IMR-90 (cell line): Measurements from ENCODE around the gene KHDRBS1.
"Not testable (repeated sequence)": the region's sequence is repeated elsewhere in the genome, so short reads cannot be mapped to it uniquely, and the experiment has no call there.

Source experiments
- BHLHE40 ChIP-seq: fragments of 150-350 bp; IDR thresholded peaks from 2 replicates; pipeline ENCODE4 v1.6.1; 2016; ENCODE audit warnings: mild to moderate bottlenecking, low read depth, low read length
- CEBPB ChIP-seq: IDR thresholded peaks from 2 replicates; pipeline ENCODE4 v1.6.1; 2012; ENCODE audit warnings: low read depth, low read length, improper control_type of control experiment
- CTCF ChIP-seq: conservative IDR thresholded peaks from 2 replicates; pipeline ENCODE4 v1.5.1; 2012; ENCODE audit warnings: mild to moderate bottlenecking, low read depth, low read length, improper control_type of control experiment
- MAFK ChIP-seq: IDR thresholded peaks from 2 replicates; pipeline ENCODE4 v1.6.1; 2012; ENCODE audit warnings: low read depth, low read length, improper control_type of control experiment
- MAZ ChIP-seq: IDR thresholded peaks from 2 replicates; pipeline ENCODE4 v1.6.1; 2012; ENCODE audit warnings: low read depth, mild to moderate bottlenecking, low read length, improper control_type of control experiment, moderate library complexity, borderline replicate concordance
- MXI1 ChIP-seq: IDR thresholded peaks from 2 replicates; pipeline ENCODE4 v1.6.1; 2012; ENCODE audit warnings: low read depth, mild to moderate bottlenecking, low read length, moderate library complexity, borderline replicate concordance
- NFE2L2 ChIP-seq: fragments of 150-350 bp; IDR thresholded peaks from 2 replicates; pipeline ENCODE4 v1.6.1; 2016; ENCODE audit warnings: low read depth, mild to moderate bottlenecking, low read length
- POLR2A ChIP-seq: IDR thresholded peaks from 2 replicates; pipeline ENCODE4 v1.6.1; 2012; ENCODE audit warnings: mild to moderate bottlenecking, low read depth, low read length
- RAD21 ChIP-seq: IDR thresholded peaks from 2 replicates; pipeline ENCODE4 v1.6.1; 2012; ENCODE audit warnings: low read length, improper control_type of control experiment
- RCOR1 ChIP-seq: IDR thresholded peaks from 2 replicates; pipeline ENCODE4 v1.6.1; 2012; ENCODE audit warnings: mild to moderate bottlenecking, low read length, improper control_type of control experiment; ENCODE audit not compliant: insufficient replicate concordance
- RFX5 ChIP-seq: IDR thresholded peaks from 2 replicates; pipeline ENCODE4 v1.8.0; 2012; ENCODE audit warnings: low read depth, mild to moderate bottlenecking, low read length, moderate library complexity
- SMC3 ChIP-seq: fragments of 150-350 bp; IDR thresholded peaks from 2 replicates; pipeline ENCODE4 v1.6.1; 2016; ENCODE audit warnings: low read depth, mild to moderate bottlenecking, antibody characterized with exemption, low read length, moderate library complexity
- USF2 ChIP-seq: fragments of 150-350 bp; IDR thresholded peaks from 2 replicates; pipeline ENCODE4 v1.6.1; 2017; ENCODE audit warnings: mild to moderate bottlenecking, antibody characterized with exemption, low read length, low read depth

- not testable (repeated sequence) for TF ChIP-seq CTCF, POLR2A, MAZ, MAFK, USF2, CEBPB, RCOR1, BHLHE40, SMC3, NFE2L2, MXI1, RFX5, RAD21
These were observed 72.7 kb downstream of the KHDRBS1 start for GRCh38 chr1:32086381-32086780.
